GM12878 (cell line): Measurements from ENCODE around the gene RERG. TPM values are rescaled to one million over a fixed set of nuclear protein-coding genes. Genes with fewer than 3 reads are reported as not detected.

Experiments
- ATAC-seq: fragments of 200-7000 bp; cut with Tn5 transposase; 3 replicates; pipeline ENCODE4 v1.9.1; 2020; ENCODE audit warnings: mild to moderate bottlenecking, moderate library complexity
- BruUV-seq: library from RNA; stranded (reverse); fragments of 400-500 nt; replicated peaks from 2 replicates; lab custom pipeline; 2021; lab: Mats Ljungman, UMichigan
- CTCF ChIA-PET: fragments of 300-600 bp; sonication (Branson Sonifier 250); formaldehyde crosslinking; extraction: SDS; loops from one replicate; lab custom pipeline; 2021; ENCODE audit warnings: inconsistent platforms; lab: Yijun Ruan, JAX
- POLR2A ChIA-PET: fragments of 350-600 bp; formaldehyde crosslinking; extraction: SDS; loops from one replicate; lab custom pipeline; 2021; ENCODE audit warnings: inconsistent platforms; lab: Charles Lee
- RAD21 ChIA-PET: fragments of 300-600 bp; sonication (Branson Sonifier 250); formaldehyde crosslinking; loops from one replicate; lab custom pipeline; 2023; ENCODE audit warnings: antibody characterized with exemption; ENCODE audit not compliant: unreplicated experiment; lab: Charles Lee
- SMC1A ChIA-PET: fragments of 300-600 bp; sonication (Branson Sonifier 250); formaldehyde crosslinking; loops from one replicate; lab custom pipeline; 2023; ENCODE audit not compliant: unreplicated experiment, uncharacterized antibody; lab: Charles Lee
- DNase-seq: peaks from one replicate; pipeline ENCODE4 v3.0.0-alpha.2; 2011; ENCODE audit warnings: low read depth, low spot score
- FAIRE-seq: peaks from 3 replicates; lab custom pipeline; 2011; peaks lifted over from hg19 to GRCh38; lab: Jason Lieb, UNC
- H2AFZ ChIP-seq: 2 replicates; pipeline ENCODE4 v1.6.0; 2011; ENCODE audit warnings: low read depth, low read length, control low read depth; ENCODE audit not compliant: control insufficient read depth
- H3K27ac ChIP-seq: 2 replicates; pipeline ENCODE4 v1.5.1; 2011; ENCODE audit warnings: control low read depth; ENCODE audit not compliant: control insufficient read depth, insufficient read depth
- H3K27me3 ChIP-seq, 2 experiments: replicated peaks in 1 of 2; 2 replicates each; pipeline versions ENCODE4 v1.6.0 to v1.6.1; 2011; ENCODE audit warnings: low read length in 1 of 2; ENCODE audit not compliant: control insufficient read depth in 2 of 2, insufficient read depth in 2 of 2
- H3K36me3 ChIP-seq, 2 experiments: 2 replicates each; pipeline ENCODE4 v1.5.1; 2011; ENCODE audit warnings: low read length in 1 of 2; ENCODE audit not compliant: control insufficient read depth in 2 of 2, insufficient read depth in 2 of 2
- H3K4me1 ChIP-seq: 2 replicates; pipeline ENCODE4 v1.6.1; 2011; ENCODE audit warnings: mild to moderate bottlenecking, low read length, moderate library complexity, mixed read lengths; ENCODE audit not compliant: control insufficient read depth, insufficient read depth
- H3K4me2 ChIP-seq: 2 replicates; pipeline ENCODE4 v1.6.0; 2011; ENCODE audit warnings: control low read depth; ENCODE audit not compliant: control insufficient read depth, insufficient read depth
- H3K4me3 ChIP-seq: fragments of 200-600 bp; sonication (generic); 2 replicates; pipeline ENCODE4 v1.5.1; 2016
- H3K79me2 ChIP-seq: 2 replicates; pipeline ENCODE4 v1.6.0; 2011; ENCODE audit warnings: low read length; ENCODE audit not compliant: control insufficient read depth, insufficient read depth
- H3K9ac ChIP-seq: 2 replicates; pipeline ENCODE4 v1.8.0; 2011; ENCODE audit warnings: low read length, control low read depth, mixed read lengths; ENCODE audit not compliant: control insufficient read depth, insufficient read depth
- H3K9me3 ChIP-seq: replicated peaks from 3 replicates; pipeline ENCODE4 v1.5.1; 2011; ENCODE audit warnings: mild to moderate bottlenecking, low read length; ENCODE audit not compliant: control insufficient read depth, insufficient read depth
- H4K20me1 ChIP-seq: 2 replicates; pipeline ENCODE4 v1.6.0; 2011; ENCODE audit not compliant: control insufficient read depth, insufficient read depth
- BMI1 ChIP-seq: fragments of 450-650 bp; IDR thresholded peaks from 2 replicates; pipeline ENCODE4 v1.6.1; 2016; ENCODE audit warnings: mild to moderate bottlenecking, moderate library complexity, borderline replicate concordance
- EZH2 ChIP-seq: IDR thresholded peaks from 2 replicates; pipeline ENCODE4 v1.6.1; 2012; ENCODE audit warnings: low read depth, mild to moderate bottlenecking, control low read depth, inconsistent platforms, low read length, borderline replicate concordance; ENCODE audit not compliant: control insufficient read depth
- HCFC1 ChIP-seq: fragments of 150-350 bp; IDR thresholded peaks from 2 replicates; pipeline ENCODE4 v1.6.1; 2014; ENCODE audit warnings: low read length
- HDGF ChIP-seq: fragments of 450-650 bp; IDR thresholded peaks from 2 replicates; pipeline ENCODE4 v1.6.1; 2016; ENCODE audit warnings: antibody characterized with exemption
- IRF3 ChIP-seq: fragments of 450-650 bp; IDR thresholded peaks from 2 replicates; pipeline ENCODE4 v1.6.1; 2014; ENCODE audit warnings: mild to moderate bottlenecking
- IRF4 ChIP-seq: IDR thresholded peaks from 2 replicates; pipeline ENCODE4 v1.6.1; 2011; ENCODE audit warnings: low read depth, low read length
- KLF5 ChIP-seq: fragments of 450-650 bp; IDR thresholded peaks from 2 replicates; pipeline ENCODE4 v1.6.1; 2014; ENCODE audit warnings: mild to moderate bottlenecking; ENCODE audit not compliant: partially characterized antibody
- NRF1 ChIP-seq: conservative IDR thresholded peaks from 2 replicates; pipeline ENCODE4 v1.6.1; 2011; ENCODE audit warnings: mild to moderate bottlenecking, low read depth, low read length, improper control_type of control experiment
- PAX5 ChIP-seq: IDR thresholded peaks from 2 replicates; pipeline ENCODE4 v1.6.1; 2011; ENCODE audit warnings: low read depth, low read length, borderline replicate concordance
- RELA ChIP-seq: fragments of 450-650 bp; IDR thresholded peaks from 2 replicates; pipeline ENCODE4 v1.8.0; 2014; ENCODE audit warnings: borderline replicate concordance; ENCODE audit not compliant: partially characterized antibody
- SMAD5 ChIP-seq: IDR thresholded peaks from 2 replicates; pipeline ENCODE4 v1.6.1; 2016; ENCODE audit warnings: antibody characterized with exemption, low read depth
- SREBF2 ChIP-seq: IDR thresholded peaks from 2 replicates; pipeline ENCODE4 v1.6.1; 2012; ENCODE audit warnings: mild to moderate bottlenecking, low read length
- ZBTB4 ChIP-seq: fragments of 450-650 bp; formaldehyde crosslinking; IDR thresholded peaks from 2 replicates; pipeline ENCODE4 v1.4.0; 2022; ENCODE audit warnings: mild to moderate bottlenecking, moderate library complexity
- ZZZ3 ChIP-seq: IDR thresholded peaks from 2 replicates; pipeline ENCODE4 v1.6.1; 2011; ENCODE audit warnings: low read depth; ENCODE audit not compliant: control insufficient read depth, insufficient read length
- WGBS: methylation state at CpG from one replicate; pipeline ENCODE4 v1.1.6; 2016; ENCODE audit warnings: low lambda C conversion rate; ENCODE audit not compliant: insufficient replicate concordance, insufficient coverage; ENCODE audit errors: missing lambda C conversion rate; 5-methylcytosine and 5-hydroxymethylcytosine counted together
- in situ Hi-C: fragments of 300-500 bp; cut with MboI; formaldehyde crosslinking; loops from 9 replicates; pipeline ENCODE4 v1.14.3; 2018; ENCODE audit warnings: mixed read lengths
- intact Hi-C: fragments of 100-400 bp; cut with micrococcal nuclease; formaldehyde crosslinking; loops from one replicate; pipeline ENCODE4 v1.14.2; 2022; ENCODE audit not compliant: unreplicated experiment
- polyA plus RNA-seq, 11 experiments: library from polyadenylated mRNA; depleted of rRNA in 4 of 11; unstranded in 6 of 11; stranded (reverse) in 5 of 11; fragments of >200 nt; fragmentation: Nextera tagmentation in 4 of 11; fragmentation: Illumina TruSeq in 1 of 11; extraction: Ambion mirVana in 4 of 11; extraction: Trizol in 1 of 11; gene quantifications; 1 replicate in 1 of 11; 2 replicates in 10 of 11; pipeline versions ENCODE4 v1.2.1 to v1.2.3, GENCODE V29; 2011 to 2016; ENCODE audit warnings: inconsistent platforms in 2 of 11, missing spikeins in 2 of 11, low read depth in 1 of 11
- total RNA-seq, 4 experiments: library from RNA; depleted of rRNA in 3 of 4; stranded (reverse); fragments of >200 nt in 3 of 4; fragmentation: Illumina TruSeq in 1 of 4; extraction: Trizol in 1 of 4; gene quantifications; 2 replicates each; pipeline versions ENCODE4 v1.2.1 to v1.2.3, GENCODE V29; 2013 to 2021

RERG gene
- total and polyA plus RNA-seq, 10 of the 15 experiments (the other 5 are each of a cell fraction or from before 2014, with no cell fraction given), result 0.03 to 5.3 (median 0.05) TPM; not detected in 5

GRCh38 chr12:15158083-15158482 lies 63.1 kb downstream of the RERG start:
- Histone ChIP-seq H2AFZ (no peak overlapping the region), H3K27me3 (peaks cover 0 to 2% of the 10 kb centered on the region in 2 experiments; a peak in 1 of 4 replicates), H4K20me1 (no peaks in the 10 kb centered on the region), H3K9me3 (no peaks in the 10 kb centered on the region), H3K4me3 (no peak overlapping the region), H3K4me2 (no peak overlapping the region), H3K36me3 (no peaks in the 10 kb centered on the region), H3K4me1 (no peaks in the 10 kb centered on the region), H3K79me2 (no peaks in the 10 kb centered on the region), H3K9ac (no peak overlapping the region), H3K27ac (no peak overlapping the region)
- FAIRE-seq, result no peak
- intact Hi-C loops (no loop called here), in situ Hi-C loops (no loop called here)
- BruUV-seq, result no TSS peak
- no peak for TF ChIP-seq RELA
- ChIA-PET POLR2A (no interaction called here), RAD21 (no interaction called here), CTCF (no interaction called here), SMC1A (no interaction called here)
- ATAC-seq, result no peak
- WGBS, result 9% methylated on average over 3 of the region's 3 CpGs
- DNase-seq, result no peak

GRCh38 chr12:15157269-15157671 lies 63.9 kb downstream of the RERG start:
- BruUV-seq, result no TSS peak
- FAIRE-seq (no peak), ATAC-seq (no peak), DNase-seq (no peak)
- H4K20me1 ChIP-seq, result no peaks in the 10 kb centered on the region
- ChIA-PET RAD21 (no interaction called here), CTCF (no interaction called here), SMC1A (interaction anchor here (1.0 to 1.4 kb wide), 2 partner anchors 12 to 162 kb away, joined by 3 read pairs; no protein-coding TSS in a partner anchor), POLR2A (no interaction called here)
- no peak overlapping the region for H3K4me2 ChIP-seq
- H3K9ac ChIP-seq, result no peak overlapping the region
- in situ Hi-C loops, result no loop called here
- H3K4me3 ChIP-seq, result no peak overlapping the region
- H3K27ac ChIP-seq, result no peak overlapping the region
- no peaks in the 10 kb centered on the region for H3K79me2 ChIP-seq
- no peaks in the 10 kb centered on the region for H3K4me1 ChIP-seq
- H3K9me3 ChIP-seq, result no peaks in the 10 kb centered on the region
- intact Hi-C loops, result no loop called here
- no peak overlapping the region for H2AFZ ChIP-seq
- WGBS, result 33% methylated on average over 2 of the region's 2 CpGs
- no peaks in the 10 kb centered on the region for H3K36me3 ChIP-seq
- H3K27me3 ChIP-seq, result peaks cover 0 to 4% of the 10 kb centered on the region in 2 experiments; a peak in 1 of 4 replicates
- TF ChIP-seq IRF3 (no peak), NRF1 (no peak), BMI1 (no peak), PAX5 (no peak), HCFC1 (no peak), SMAD5 (no peak), EZH2 (no peak), ZZZ3 (no peak), SREBF2 (no peak), HDGF (no peak), ZBTB4 (CRISPR knock-in tag) (no peak), IRF4 (no peak), KLF5 (no peak)
